HG03558 (cell line): Measurements from ENCODE around the gene VAT1L.
A peak's percentile ranks its signal among the peaks of the same experiment; 100 is the strongest.
"Not testable (repeated sequence)": the region's sequence is repeated elsewhere in the genome, so short reads cannot be mapped to it uniquely, and the experiment has no call there.

Experiments
- ATAC-seq: cut with Tn5 transposase; IDR thresholded peaks from one replicate; pipeline ENCODE4 v1.9.1; 2021; ENCODE audit warnings: moderate number of reproducible peaks; ENCODE audit not compliant: unreplicated experiment; ENCODE audit errors: extremely low read depth

VAT1L gene

GRCh38 chr16:77977339-77977738 lies 189.0 kb downstream of the VAT1L start:
- no peak for ATAC-seq

DNA sequence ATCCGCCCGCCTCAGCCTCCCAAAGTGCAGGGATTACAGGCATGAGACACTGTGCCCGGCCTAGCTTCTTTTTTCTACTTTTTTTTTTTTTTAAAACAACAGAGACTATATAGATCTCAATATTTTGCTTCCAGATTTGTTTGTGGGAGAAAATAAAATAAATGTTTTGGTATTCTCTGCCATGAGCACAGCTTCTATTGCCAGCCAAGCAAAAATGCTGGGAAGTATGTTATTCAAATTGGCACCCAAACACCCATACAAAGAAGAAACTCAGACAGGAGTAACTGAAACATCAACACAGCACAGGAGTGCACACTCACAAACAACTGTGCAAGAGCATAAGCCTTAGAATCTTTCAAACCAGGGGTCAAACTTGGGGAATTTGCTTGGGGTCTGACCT lies 196.7 kb downstream of the VAT1L start:
- ATAC-seq = no peak

GRCh38 chr16:77986011-77986740 lies 197.8 kb downstream of the VAT1L start:
- no peak for ATAC-seq

- no peak for ATAC-seq
Observed at GRCh38 chr16:77987810-77988209, 199.4 kb downstream of the VAT1L start.

- no peak for ATAC-seq
Observed at GRCh38 chr16:77989846-77990245, 201.5 kb downstream of the VAT1L start.

GRCh38 chr16:77991701-77992100 lies 203.3 kb downstream of the VAT1L start:
- no peak for ATAC-seq

GRCh38 chr16:77992381-77992780 lies 204.0 kb downstream of the VAT1L start:
- not testable (repeated sequence) for ATAC-seq

DNA sequence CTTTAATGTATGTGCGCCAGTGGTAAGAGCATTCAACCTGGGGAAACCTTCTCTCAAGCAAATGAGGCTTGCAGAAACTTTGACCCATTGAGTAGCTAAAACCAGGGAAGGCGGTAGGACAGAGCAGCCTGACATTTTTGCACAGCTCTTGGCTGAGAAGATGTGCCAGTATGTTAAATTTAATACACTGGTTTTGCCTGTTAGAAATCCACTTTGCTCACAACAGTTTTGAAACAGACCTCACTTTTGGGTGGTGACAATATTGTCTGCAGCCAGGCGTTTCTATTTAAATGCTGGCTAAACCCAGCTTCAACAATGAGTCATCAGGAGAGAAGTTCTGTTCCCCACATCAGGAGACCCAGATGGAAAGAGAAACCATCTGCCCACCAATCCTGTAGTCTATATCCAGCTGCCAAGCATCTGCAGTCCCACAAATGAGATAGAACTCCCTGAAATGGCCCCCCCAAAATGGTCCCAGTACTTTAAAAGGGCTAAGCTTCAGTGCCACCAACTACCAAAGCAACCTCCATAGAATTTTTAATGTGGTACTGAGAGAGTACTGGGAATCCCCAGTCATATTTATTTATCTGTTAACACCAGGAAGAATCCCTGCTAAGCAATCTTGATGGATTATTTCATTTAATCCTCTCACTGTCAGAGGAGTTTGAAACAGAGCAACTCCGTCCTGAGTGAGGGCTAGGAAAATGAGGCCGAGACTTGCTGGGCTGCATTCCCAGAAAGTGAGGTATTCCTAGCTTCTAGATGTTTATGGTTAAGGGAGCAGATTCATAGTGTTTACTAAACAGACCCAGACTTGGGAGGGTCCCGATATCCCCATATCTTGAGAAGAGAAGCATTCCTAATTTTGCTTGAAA lies 205.0 kb downstream of the VAT1L start:
- ATAC-seq = no peak

- no peak for ATAC-seq
Observed at GRCh38 chr16:77995843-77996455, 207.6 kb downstream of the VAT1L start.

DNA sequence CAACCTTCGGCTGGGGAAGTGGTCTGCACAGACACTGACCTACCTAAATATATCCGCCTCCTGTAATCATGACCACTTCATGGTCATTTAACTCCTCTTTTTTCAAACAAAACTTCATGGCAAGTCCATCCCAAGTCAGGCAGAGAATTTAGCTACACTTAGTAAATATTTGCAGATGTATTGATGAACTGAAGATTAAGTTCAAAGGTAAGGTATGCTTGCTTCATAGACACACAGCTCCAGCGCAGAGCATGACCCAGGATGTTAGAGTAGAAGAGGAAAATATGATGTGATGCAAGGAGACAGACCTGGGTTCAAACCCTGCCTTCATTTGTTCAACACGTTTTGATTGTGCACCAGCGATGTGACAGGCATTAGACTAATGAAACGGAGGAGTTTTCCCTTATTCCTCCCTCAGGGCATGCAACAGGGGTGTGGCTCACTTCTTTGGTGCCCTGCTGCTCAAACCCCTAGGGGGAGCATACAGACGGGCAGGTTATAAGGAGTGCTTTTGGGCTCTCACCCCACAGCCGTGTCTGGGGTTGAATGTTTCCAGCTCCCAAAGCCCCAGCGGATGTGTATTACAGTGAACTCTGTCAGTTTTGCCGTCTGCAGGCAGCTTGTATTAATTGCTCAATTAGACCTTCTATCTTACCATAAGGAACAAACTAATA lies 210.1 kb downstream of the VAT1L start:
- ATAC-seq = no peak

GRCh38 chr16:78001451-78002025 lies 213.2 kb downstream of the VAT1L start:
- ATAC-seq = no peak

GRCh38 chr16:78002915-78003538 lies 214.7 kb downstream of the VAT1L start:
- peak; percentile 96 for ATAC-seq

- ATAC-seq = no peak
Observed at GRCh38 chr16:78004517-78004916, 216.2 kb downstream of the VAT1L start.

- no peak for ATAC-seq
Observed at GRCh38 chr16:78005881-78006280, 217.5 kb downstream of the VAT1L start.

DNA sequence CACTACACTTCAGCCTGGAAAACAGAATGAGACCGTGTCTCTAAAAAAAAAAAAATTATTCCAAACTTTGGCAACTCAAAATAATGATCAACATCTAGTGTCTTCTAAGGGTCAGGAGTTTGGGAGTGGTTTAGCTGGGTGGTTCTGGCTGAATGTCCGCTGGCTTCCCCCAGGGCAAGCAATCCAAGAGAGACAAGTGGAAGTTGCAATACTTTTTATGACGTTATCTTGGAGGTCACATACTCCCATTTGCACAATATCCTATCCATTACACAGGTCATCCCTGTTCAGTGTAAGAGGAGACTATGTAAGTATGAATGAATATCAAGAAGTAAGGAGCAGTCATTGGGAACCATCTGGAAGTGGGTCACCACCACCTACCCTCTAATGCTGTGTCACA lies 218.8 kb downstream of the VAT1L start:
- no peak for ATAC-seq

DNA sequence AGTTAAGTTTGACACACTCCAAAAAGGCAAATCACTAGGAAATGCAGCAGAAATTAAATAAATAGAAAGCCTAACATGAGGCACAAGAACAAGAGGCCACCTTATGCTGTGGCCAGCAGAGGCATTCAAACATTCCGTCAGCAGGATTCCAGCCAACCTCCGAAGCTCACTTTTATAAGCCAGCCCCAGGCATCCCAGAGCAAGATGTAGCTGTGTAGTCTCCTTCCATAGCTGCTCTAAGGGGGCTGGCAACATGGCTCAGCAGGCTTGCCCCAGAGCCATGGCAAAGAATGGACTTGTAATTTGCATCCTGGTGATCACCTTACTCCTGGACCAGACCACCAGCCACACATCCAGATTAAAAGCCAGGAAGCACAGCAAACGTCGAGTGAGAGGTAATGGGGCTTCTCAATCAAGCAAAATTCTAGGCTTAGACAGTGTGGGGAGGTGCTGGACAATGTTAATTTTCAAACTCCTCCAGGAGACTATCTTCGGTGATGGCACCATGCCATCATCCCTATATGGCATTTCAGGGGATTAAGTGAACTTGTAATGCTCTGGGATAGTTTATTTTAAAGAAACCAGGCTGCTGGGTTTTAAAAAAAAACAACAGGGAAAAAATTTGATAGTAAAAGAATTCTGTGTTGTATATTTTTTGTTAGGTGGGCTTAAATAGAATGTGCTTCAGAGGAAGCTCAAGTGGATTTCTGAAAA lies 234.1 kb downstream of the VAT1L start, which contains the start of gene CLEC3A:
CLEC3A (plus strand) TSS at position 202 of the 714 bp plus-strand sequence; CDS start at position 281, 79 bp downstream.
- ATAC-seq = no peak

- ATAC-seq = no peak
Observed at GRCh38 chr16:78024159-78024558, 235.8 kb downstream of the VAT1L start.

DNA sequence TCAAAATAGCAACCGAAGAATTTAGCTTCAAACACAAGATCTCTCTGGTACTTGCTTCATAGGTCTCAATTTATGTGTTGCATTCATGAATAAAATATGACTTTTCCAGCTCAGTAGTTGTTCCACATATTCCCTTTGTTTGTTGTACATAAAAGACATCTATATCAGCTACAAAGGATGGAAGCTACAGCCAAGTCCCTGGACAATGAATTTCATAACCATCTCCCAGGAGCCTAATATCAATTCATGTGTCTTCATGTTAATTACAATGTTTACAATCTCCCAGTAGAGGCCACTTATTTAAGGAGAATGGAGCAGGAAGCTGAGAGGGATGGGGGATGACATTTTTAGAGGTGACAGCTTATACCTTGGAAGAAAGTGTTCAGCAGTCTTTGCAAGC lies 237.3 kb downstream of the VAT1L start:
- no peak for ATAC-seq

DNA sequence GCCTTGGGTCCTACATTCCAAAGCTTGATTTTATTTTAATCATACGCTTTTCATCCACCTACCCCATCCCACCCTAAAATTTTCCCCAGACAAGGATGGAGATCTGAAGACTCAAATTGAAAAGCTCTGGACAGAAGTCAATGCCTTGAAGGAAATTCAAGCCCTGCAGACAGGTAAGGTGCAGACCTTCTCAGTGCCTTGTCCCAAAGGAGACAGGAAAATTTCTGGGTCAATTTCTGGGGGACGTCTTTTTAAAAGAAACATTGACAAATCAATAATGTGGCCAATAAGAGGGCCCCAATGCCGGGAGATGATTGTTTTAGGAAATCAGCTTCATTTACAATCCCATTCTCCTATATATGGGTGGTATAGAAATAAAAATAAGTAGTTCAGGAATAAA lies 239.7 kb downstream of the VAT1L start:
- no peak for ATAC-seq
